Right renal pelvis (tissue), 4 donors: ENCODE measurements around the gene TTC4. TPM values are rescaled to one million over a fixed set of nuclear protein-coding genes. Genes with fewer than 3 reads are reported as not detected.

Experiments
- DNase-seq, 4 donors: peaks; one replicate each; pipeline ENCODE4 v3.0.0-alpha.2; 2013; ENCODE audit warnings: low read depth in 4 of 4, low spot score in 3 of 4, missing footprints in 1 of 4
- polyA plus RNA-seq, 4 donors: library from polyadenylated mRNA; unstranded; fragments of 120-200 nt; gene quantifications; one replicate each; pipeline ENCODE4 v1.2.1, GENCODE V29; 2013; ENCODE audit not compliant: insufficient read length in 4 of 4

Gene TTC4
- 10 to 100 TPM; 30.1 to 36.9 (median 34.8) TPM for polyA plus RNA-seq

- peak; percentile 46 to 77 (median 70) for DNase-seq
Measured at GRCh38 chr1:54715493-54716298, at the start of gene TTC4. TSS of gene TTC4 (plus strand) at chr1:54715861. CDS start at chr1:54715909, 48 bp downstream.

- DNase-seq: no peak
Measured at GRCh38 chr1:54666333-54666732, 49.3 kb upstream of the TTC4 start.

DNA sequence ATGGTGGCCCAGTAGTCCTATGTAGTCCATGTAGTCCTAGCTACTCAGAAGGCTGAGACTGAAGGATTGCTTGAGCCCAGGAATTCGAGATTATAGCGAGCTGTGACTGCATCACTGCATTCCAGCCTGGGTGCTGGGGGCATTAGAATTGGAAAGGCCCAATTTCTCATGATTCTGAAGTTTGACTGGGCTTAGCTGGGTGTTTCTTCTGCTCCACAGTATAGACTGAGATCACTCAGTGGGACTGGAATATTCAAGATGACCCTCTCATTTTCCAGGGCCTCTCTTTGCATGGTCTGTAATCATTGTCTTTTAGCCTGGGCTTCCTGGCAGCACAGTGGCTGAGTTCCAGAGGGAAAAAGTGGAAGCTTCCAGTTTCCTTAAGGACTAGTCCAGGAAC, 47.9 kb upstream of the TTC4 start:
- no peak for DNase-seq

- DNase-seq: no peak
Measured at GRCh38 chr1:54668567-54668966, 47.1 kb upstream of the TTC4 start.

GRCh38 chr1:54671985-54672608, 43.6 kb upstream of the TTC4 start:
- DNase-seq: no peak

GRCh38 chr1:54678776-54679643, 36.7 kb upstream of the TTC4 start:
- DNase-seq: no peak

GRCh38 chr1:54679706-54680105, 36.0 kb upstream of the TTC4 start:
- no peak for DNase-seq

GRCh38 chr1:54680387-54680786, 35.3 kb upstream of the TTC4 start:
- DNase-seq: no peak

DNA sequence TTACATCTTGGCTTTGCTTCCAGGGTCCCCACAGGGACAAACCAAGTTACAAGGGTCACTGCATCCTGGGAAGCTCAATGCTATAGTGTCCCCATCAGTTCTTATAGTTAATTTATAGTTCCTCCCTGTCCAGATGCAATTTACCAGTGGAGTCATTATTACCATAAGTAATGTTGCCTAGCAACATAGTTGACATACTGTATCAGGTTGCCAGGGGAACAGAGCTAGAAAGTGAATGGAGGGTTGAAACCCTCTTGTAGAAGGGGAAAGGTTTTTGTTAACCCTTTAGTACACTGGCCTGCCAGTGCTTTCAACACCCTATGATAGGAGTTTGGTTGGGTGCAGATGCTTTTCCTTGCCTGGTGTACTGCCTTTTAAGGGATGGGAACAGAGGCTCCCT, 34.3 kb upstream of the TTC4 start:
- peak in 2 of 4 donors; percentile 7 to 14 for DNase-seq

DNA sequence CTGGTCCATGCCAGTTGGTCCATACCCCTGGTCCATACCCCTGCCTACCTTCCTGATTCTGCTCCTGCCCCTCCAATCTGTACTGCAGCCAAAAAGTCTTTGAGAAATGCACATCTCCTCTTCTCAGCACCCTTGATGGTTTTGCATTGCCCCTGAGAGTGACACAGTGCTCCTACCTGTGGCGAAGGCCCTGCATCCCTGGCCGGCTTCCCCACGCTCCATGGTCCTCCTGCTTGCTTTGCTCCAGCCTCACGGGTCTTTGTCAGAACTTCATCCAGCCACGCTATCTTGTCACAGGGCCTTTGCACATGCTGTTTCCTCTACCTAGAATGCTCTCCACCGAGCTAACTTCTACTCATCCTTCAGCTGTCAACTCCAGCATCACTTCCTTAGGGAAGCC, 32.2 kb upstream of the TTC4 start:
- DNase-seq: no peak

DNA sequence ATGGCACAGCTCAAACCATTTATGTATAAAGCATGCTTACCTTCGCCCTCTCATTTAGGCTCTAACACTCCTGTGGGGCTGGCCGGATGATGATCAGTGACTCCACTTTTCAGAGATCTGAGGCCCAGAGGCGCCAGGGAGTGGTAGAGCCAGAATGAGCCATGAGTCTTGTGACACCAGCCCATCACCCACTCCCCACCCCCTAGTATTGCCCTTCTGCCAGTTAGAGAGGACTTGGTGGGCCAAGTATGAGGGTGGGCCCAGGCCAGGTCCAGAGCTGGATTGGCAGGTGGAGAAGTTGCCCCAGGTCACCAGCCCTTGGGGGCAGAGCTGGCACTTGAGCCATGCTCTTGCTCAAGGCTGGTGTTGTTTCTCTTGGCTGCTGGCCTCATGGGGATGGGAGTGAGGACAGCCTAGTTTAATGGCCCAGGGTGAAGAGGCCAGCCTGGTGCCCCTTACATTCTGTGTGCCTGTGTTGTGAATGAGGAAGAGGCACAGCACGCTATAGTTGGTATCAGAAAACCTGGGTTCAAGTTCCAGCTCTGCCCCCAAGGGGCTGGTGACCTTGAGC, 30.2 kb upstream of the TTC4 start:
- no peak for DNase-seq

GRCh38 chr1:54686155-54686554, 29.5 kb upstream of the TTC4 start:
- no peak for DNase-seq

- no peak for DNase-seq
Measured at GRCh38 chr1:54694771-54695170, 20.9 kb upstream of the TTC4 start.

- no peak for DNase-seq
Measured at GRCh38 chr1:54695221-54695620, 20.4 kb upstream of the TTC4 start.

- no peak for DNase-seq
Measured at GRCh38 chr1:54695764-54696163, 19.9 kb upstream of the TTC4 start.

DNA sequence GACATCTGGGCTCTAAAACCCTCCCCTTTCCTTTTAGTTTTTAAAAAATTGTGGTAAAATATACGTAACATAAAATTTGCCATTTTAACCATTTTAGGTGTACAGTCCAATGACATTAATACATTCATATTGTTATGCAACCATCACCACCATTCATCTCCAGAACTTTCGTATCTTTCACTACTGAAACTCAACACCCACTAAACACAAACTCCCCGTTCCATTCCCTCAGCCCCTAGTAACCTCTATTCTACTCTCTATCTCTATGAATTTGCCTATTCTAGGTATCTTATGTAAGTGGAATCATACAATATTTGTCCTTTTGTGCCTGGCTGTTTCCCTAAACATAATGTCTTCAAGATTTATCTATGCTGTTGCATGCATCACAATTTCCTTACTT, 19.4 kb upstream of the TTC4 start:
- DNase-seq: no peak

DNA sequence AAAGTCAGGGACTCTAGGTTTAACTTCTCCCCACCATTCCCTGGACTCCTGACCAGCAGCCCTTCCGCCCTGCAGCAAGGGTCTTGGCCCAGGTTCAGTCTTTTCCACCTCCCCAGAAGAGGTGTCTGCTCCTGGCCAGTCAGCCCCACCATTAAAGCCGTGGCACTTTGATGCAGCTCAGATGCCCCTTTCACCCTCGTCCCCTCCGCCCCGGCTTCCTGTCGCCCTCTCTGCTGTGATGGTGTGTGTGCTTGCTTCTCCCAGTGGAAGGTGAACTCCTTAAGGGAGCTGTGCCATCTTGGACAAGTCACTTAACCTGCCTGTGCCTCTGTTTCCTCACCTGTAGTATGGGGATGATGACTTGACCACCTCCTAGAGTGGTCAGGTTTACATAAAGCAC, 17.8 kb upstream of the TTC4 start:
- DNase-seq: no peak

- DNase-seq: no peak
Measured at GRCh38 chr1:54698346-54698745, 17.3 kb upstream of the TTC4 start.

DNA sequence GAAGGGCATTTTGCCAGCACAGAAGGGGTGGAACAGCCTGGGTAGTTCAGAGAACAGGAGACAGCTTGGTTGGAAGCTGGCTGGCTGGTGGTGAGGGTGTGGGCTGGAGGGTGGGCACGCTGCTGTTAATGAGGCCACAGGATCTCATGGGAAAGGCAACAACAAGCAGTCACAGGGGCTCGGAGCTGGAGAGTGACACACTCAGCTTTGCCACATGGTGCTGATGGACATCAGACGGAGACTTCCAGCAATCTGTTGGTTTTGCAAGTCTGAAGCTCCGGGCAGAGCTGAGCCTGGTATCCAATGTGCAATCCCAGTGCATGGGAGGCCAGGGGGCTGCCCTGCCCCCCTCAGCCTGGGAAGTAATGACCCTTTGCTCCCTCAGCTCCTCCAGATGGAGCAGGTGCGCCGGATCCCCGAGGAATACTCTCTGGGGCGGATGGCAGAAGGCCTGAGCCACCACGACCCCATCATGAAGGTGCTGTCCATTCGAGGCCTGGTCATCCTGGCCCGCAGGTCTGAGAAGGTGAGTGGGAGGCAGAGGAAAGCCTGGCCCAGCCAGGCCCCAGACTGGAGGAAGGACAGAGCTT, 15.6 kb upstream of the TTC4 start:
- DNase-seq: no peak

GRCh38 chr1:54701066-54701465, 14.6 kb upstream of the TTC4 start:
- DNase-seq: no peak

- no peak for DNase-seq
Measured at GRCh38 chr1:54701996-54702395, 13.7 kb upstream of the TTC4 start.
